Omental fat pad (tissue), 4 donors: ENCODE data around the gene SRRD. TPM values are rescaled to one million over a fixed set of nuclear protein-coding genes. Genes with fewer than 3 reads are reported as not detected.

Experiments used
- ATAC-seq: fragments of 150-250 bp; one replicate; pipeline ENCODE4 v1.9.1; 2016; ENCODE audit warnings: mild to moderate bottlenecking, moderate library complexity; ENCODE audit not compliant: low FRiP score
- DNase-seq: peaks from one replicate; pipeline ENCODE4 v3.0.0-alpha.2; 2019; ENCODE audit warnings: low spot score
- CTCF ChIP-seq, 3 donors: fragments of 450-650 bp; IDR thresholded peaks; one replicate each; pipeline ENCODE4 v1.5.1; 2016 to 2017; ENCODE audit warnings: antibody characterized with exemption in 3 of 3, mild to moderate bottlenecking in 3 of 3, moderate library complexity in 2 of 3
- total RNA-seq, 4 donors: library from RNA; depleted of rRNA; stranded (reverse); fragments of >200 nt; gene quantifications; one replicate each; pipeline ENCODE4 v1.1.0, GENCODE V29; 2016

SRRD gene
- total RNA-seq, 4 donors from 2014 or later, result 9.8 to 22.1 (median 13.0) TPM

GRCh38 chr22:26457661-26458272 is 25.9 kb upstream of the SRRD start:
- ATAC-seq (no peak), DNase-seq (no peak)
- TF ChIP-seq CTCF (IDR thresholded peaks at IDR 0.05), result no peak

- DNase-seq (no peak), ATAC-seq (no peak)
- no peak for TF ChIP-seq CTCF (IDR thresholded peaks at IDR 0.05)
Observed at GRCh38 chr22:26460202-26460601, 23.5 kb upstream of the SRRD start.

GRCh38 chr22:26461188-26461810 is 22.4 kb upstream of the SRRD start:
- ATAC-seq, result peak; percentile 56
- TF ChIP-seq CTCF (IDR thresholded peaks at IDR 0.05), result peak in 1 of 3 donors; percentile 37
- DNase-seq, result peak; percentile 71

GRCh38 chr22:26462051-26462450 is 21.6 kb upstream of the SRRD start:
- no peak for TF ChIP-seq CTCF (IDR thresholded peaks at IDR 0.05)
- ATAC-seq (no peak), DNase-seq (no peak)

GRCh38 chr22:26462641-26463040 is 21.0 kb upstream of the SRRD start:
- DNase-seq, result no peak
- no peak for ATAC-seq
- no peak for TF ChIP-seq CTCF (IDR thresholded peaks at IDR 0.05)

- TF ChIP-seq CTCF (IDR thresholded peaks at IDR 0.05), result no peak
- no peak for DNase-seq
- ATAC-seq, result no peak
Observed at GRCh38 chr22:26463101-26463661, 20.5 kb upstream of the SRRD start.

- DNase-seq (no peak), ATAC-seq (no peak)
- no peak for TF ChIP-seq CTCF (IDR thresholded peaks at IDR 0.05)
Observed at GRCh38 chr22:26463688-26464087, 20.0 kb upstream of the SRRD start.
